ENCODE results near the gene XG.

XG gene

DNA sequence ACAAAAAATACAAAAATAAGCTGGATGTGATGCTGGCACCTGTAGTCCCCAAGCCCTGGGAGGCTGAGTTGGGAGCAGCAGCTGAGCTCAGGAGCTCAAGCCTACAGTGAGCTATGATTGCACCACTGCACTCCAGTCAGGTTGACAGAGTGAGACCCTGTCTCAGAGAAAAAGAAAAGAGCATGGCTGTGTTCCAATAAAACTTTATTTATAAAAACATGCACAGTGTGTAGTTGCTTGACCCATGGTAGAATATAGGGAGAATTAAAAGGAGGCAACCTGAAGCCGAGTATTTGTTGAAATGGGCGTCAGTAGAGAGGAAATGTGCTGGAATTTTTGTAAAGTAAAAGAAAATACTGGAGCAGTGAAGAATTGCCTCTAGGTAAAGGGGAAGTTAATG lies 103.9 kb downstream of the XG start:
- Histone ChIP-seq H3K9me3 (ENCODE audit: severe bottlenecking) (no peaks in the 10 kb centered on the region), H3K4me1 (ENCODE audit: insufficient read depth, poor library complexity, severe bottlenecking) (no peaks in the 10 kb centered on the region), H3K27me3 (ENCODE audit: insufficient read depth, poor library complexity, severe bottlenecking) (no peaks in the 10 kb centered on the region), H3K27ac (ENCODE audit: poor library complexity, severe bottlenecking) (no peak overlapping the region), H3K36me3 (ENCODE audit: low read depth) (no peaks in the 10 kb centered on the region), H3K4me3 (ENCODE audit: severe bottlenecking) (no peak overlapping the region)
- ATAC-seq (ENCODE audit: low read depth) (no peak), DNase-seq (ENCODE audit: low spot score) (no peak)
- TF ChIP-seq, protein P1, sequence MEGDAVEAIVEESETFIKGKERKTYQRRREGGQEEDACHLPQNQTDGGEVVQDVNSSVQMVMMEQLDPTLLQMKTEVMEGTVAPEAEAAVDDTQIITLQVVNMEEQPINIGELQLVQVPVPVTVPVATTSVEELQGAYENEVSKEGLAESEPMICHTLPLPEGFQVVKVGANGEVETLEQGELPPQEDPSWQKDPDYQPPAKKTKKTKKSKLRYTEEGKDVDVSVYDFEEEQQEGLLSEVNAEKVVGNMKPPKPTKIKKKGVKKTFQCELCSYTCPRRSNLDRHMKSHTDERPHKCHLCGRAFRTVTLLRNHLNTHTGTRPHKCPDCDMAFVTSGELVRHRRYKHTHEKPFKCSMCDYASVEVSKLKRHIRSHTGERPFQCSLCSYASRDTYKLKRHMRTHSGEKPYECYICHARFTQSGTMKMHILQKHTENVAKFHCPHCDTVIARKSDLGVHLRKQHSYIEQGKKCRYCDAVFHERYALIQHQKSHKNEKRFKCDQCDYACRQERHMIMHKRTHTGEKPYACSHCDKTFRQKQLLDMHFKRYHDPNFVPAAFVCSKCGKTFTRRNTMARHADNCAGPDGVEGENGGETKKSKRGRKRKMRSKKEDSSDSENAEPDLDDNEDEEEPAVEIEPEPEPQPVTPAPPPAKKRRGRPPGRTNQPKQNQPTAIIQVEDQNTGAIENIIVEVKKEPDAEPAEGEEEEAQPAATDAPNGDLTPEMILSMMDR (IDR thresholded peaks at IDR 0.05; ENCODE audit: poor library complexity, severe bottlenecking) = no peak

DNA sequence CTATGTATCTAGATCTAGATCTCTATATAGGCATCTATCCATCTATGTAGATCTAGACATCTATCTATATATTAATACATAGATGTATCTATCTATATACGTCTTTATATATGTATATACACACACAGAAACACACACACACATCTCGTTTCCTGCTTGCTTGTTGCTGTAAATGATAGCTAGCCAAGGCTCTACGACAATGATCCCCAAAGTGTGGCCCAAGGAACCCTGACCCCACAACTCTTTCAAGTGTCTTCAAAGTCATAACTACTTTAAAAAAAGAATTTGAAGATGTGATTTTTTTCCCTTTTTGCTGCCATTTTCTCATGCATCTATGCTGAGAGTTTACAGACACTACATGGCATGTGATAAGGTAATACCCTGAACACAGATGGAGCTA lies 105.7 kb downstream of the XG start:
- Histone ChIP-seq H3K27me3 (ENCODE audit: insufficient read depth, poor library complexity, severe bottlenecking) (no peaks in the 10 kb centered on the region), H3K9me3 (ENCODE audit: severe bottlenecking) (no peaks in the 10 kb centered on the region), H3K4me1 (ENCODE audit: insufficient read depth, poor library complexity, severe bottlenecking) (no peaks in the 10 kb centered on the region), H3K36me3 (ENCODE audit: low read depth) (no peaks in the 10 kb centered on the region), H3K4me3 (ENCODE audit: severe bottlenecking) (no peak overlapping the region), H3K27ac (ENCODE audit: poor library complexity, severe bottlenecking) (no peak overlapping the region)
- DNase-seq (ENCODE audit: low spot score) = no peak
- TF ChIP-seq, protein P1 (IDR thresholded peaks at IDR 0.05; ENCODE audit: poor library complexity, severe bottlenecking) = no peak
- ATAC-seq (ENCODE audit: low read depth) = no peak

- no peak for ATAC-seq (ENCODE audit: low read depth)
- Histone ChIP-seq H3K4me1 (ENCODE audit: insufficient read depth, poor library complexity, severe bottlenecking) (no peaks in the 10 kb centered on the region), H3K9me3 (ENCODE audit: severe bottlenecking) (no peaks in the 10 kb centered on the region), H3K27me3 (ENCODE audit: insufficient read depth, poor library complexity, severe bottlenecking) (no peaks in the 10 kb centered on the region), H3K4me3 (ENCODE audit: severe bottlenecking) (no peak overlapping the region), H3K36me3 (ENCODE audit: low read depth) (no peaks in the 10 kb centered on the region), H3K27ac (ENCODE audit: poor library complexity, severe bottlenecking) (no peak overlapping the region)
- TF ChIP-seq, protein P1 (IDR thresholded peaks at IDR 0.05; ENCODE audit: poor library complexity, severe bottlenecking) = no peak
- no peak for DNase-seq (ENCODE audit: low spot score)
Measured at GRCh38 chrX:2859197-2859797, 107.5 kb downstream of the XG start.

DNA sequence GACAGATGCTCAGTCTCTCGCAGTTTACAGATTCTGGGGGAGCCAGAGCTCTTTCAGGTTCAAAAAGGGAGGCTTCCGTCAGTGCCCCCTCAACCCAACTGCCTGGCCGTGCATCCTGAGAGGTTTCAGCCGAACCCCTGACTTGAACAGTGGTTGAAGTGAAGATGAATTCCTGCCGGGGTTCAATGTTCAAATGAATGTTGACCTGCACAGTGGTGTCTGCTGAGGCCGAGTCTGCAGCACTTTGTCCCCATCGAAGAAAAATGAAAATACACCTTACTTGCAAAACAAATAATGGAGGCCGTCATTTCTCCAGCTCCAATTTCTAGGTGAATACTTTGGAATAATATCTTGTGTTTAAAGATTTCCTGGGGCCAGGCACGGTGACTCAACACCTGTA lies 110.6 kb downstream of the XG start:
- DNase-seq (ENCODE audit: low spot score) = no peak
- TF ChIP-seq, protein P1 (IDR thresholded peaks at IDR 0.05; ENCODE audit: poor library complexity, severe bottlenecking) = no peak
- Histone ChIP-seq H3K27me3 (ENCODE audit: insufficient read depth, poor library complexity, severe bottlenecking) (no peaks in the 10 kb centered on the region), H3K4me1 (ENCODE audit: insufficient read depth, poor library complexity, severe bottlenecking) (no peaks in the 10 kb centered on the region), H3K36me3 (ENCODE audit: low read depth) (no peaks in the 10 kb centered on the region), H3K27ac (ENCODE audit: poor library complexity, severe bottlenecking) (no peak overlapping the region), H3K4me3 (ENCODE audit: severe bottlenecking) (no peak overlapping the region), H3K9me3 (ENCODE audit: severe bottlenecking) (no peaks in the 10 kb centered on the region)
- ATAC-seq (ENCODE audit: low read depth) = no peak

- TF ChIP-seq, protein P1 (IDR thresholded peaks at IDR 0.05; ENCODE audit: poor library complexity, severe bottlenecking) = no peak
- H3K9me3 ChIP-seq (ENCODE audit: severe bottlenecking) = no peaks in the 10 kb centered on the region
- H3K36me3 ChIP-seq (ENCODE audit: low read depth) = no peaks in the 10 kb centered on the region
- no peak overlapping the region for H3K27ac ChIP-seq (ENCODE audit: poor library complexity, severe bottlenecking)
- no peak overlapping the region for H3K4me3 ChIP-seq (ENCODE audit: severe bottlenecking)
- no peak; the same call in 2 of the 3 replicates for ATAC-seq (ENCODE audit: low read depth)
- no peak for DNase-seq (ENCODE audit: low spot score)
- no peaks in the 10 kb centered on the region for H3K27me3 ChIP-seq (ENCODE audit: insufficient read depth, poor library complexity, severe bottlenecking)
- H3K4me1 ChIP-seq (ENCODE audit: insufficient read depth, poor library complexity, severe bottlenecking) = no peaks in the 10 kb centered on the region
Measured at GRCh38 chrX:2863646-2864045, 111.8 kb downstream of the XG start.
